K562 (cell line): ENCODE data around the gene CDH8. TPM values are rescaled to one million over a fixed set of nuclear protein-coding genes. Genes with fewer than 3 reads are reported as not detected.

Experiments used
- ATAC-seq: fragments of 200-7000 bp; cut with Tn5 transposase; 3 replicates; pipeline ENCODE4 v1.9.1; 2020; ENCODE audit warnings: moderate library complexity
- BruUV-seq: library from RNA; stranded (reverse); fragments of 400-500 nt; replicated peaks from 2 replicates; lab custom pipeline; 2021; lab: Mats Ljungman, UMichigan
- CTCF ChIA-PET: fragments of 300-600 bp; formaldehyde crosslinking; extraction: SDS; loops from one replicate; lab custom pipeline; 2021; ENCODE audit warnings: low intra/inter-chr PET ratio; lab: Yijun Ruan, JAX
- POLR2A ChIA-PET: fragments of 300-600, 350-650 bp; sonication (Branson Sonifier 250); formaldehyde crosslinking; extraction: SDS; loops from one replicate; lab custom pipeline; 2021; ENCODE audit warnings: antibody characterized with exemption, inconsistent platforms; lab: Yijun Ruan, JAX
- DNase-seq, 4 experiments: peaks; one replicate each; pipeline versions ENCODE4 v3.0.0 to v3.0.0-alpha.2; 2011 to 2018; ENCODE audit warnings: low spot score in 3 of 4, mixed read lengths in 3 of 4; ENCODE audit errors: extremely low read depth in 1 of 4
- FAIRE-seq: peaks from 2 replicates; lab custom pipeline; 2011; peaks lifted over from hg19 to GRCh38; lab: Jason Lieb, UNC
- H2AFZ ChIP-seq: 2 replicates; pipeline ENCODE4 v1.6.0; 2011; ENCODE audit warnings: low read depth, low read length, control low read depth, inconsistent platforms
- H3K27ac ChIP-seq: fragments of 200-600 bp; 3 replicates; pipeline ENCODE4 v1.8.0; 2011; ENCODE audit warnings: low read depth, mild to moderate bottlenecking, control low read depth, inconsistent platforms, low read length, moderate library complexity, mixed read lengths; ENCODE audit errors: extremely low read depth
- H3K27me3 ChIP-seq, 2 experiments: fragments of 300-600 bp in 1 of 2; 2 replicates in 1 of 2; 3 replicates in 1 of 2; pipeline versions ENCODE4 v1.6.0 to v1.8.0; 2011; ENCODE audit warnings: inconsistent platforms in 2 of 2, low read length in 2 of 2, mild to moderate bottlenecking in 1 of 2, mixed read lengths in 1 of 2, moderate library complexity in 1 of 2; ENCODE audit not compliant: control insufficient read depth in 2 of 2, insufficient read depth in 2 of 2
- H3K36me3 ChIP-seq: fragments of 300-600 bp; 3 replicates; pipeline ENCODE4 v1.8.0; 2011; ENCODE audit warnings: mild to moderate bottlenecking, low read length, inconsistent platforms; ENCODE audit not compliant: control insufficient read depth, insufficient read depth
- H3K4me1 ChIP-seq, 2 experiments: fragments of 200-600 bp in 1 of 2; replicated peaks in 1 of 2; 2 replicates in 1 of 2; 3 replicates in 1 of 2; pipeline versions ENCODE4 v1.5.1 to v1.8.0; 2011; ENCODE audit warnings: inconsistent platforms in 2 of 2, low read length in 2 of 2, mild to moderate bottlenecking in 1 of 2, mixed read lengths in 1 of 2, moderate library complexity in 1 of 2; ENCODE audit not compliant: control insufficient read depth in 2 of 2, insufficient read depth in 2 of 2
- H3K4me2 ChIP-seq: 2 replicates; pipeline ENCODE4 v1.6.1; 2011; ENCODE audit warnings: low read length, control low read depth, inconsistent platforms, mixed read lengths; ENCODE audit not compliant: insufficient read depth
- H3K4me3 ChIP-seq: fragments of 200-600 bp; sonication (generic), shearing (Covaris generic); 2 replicates; pipeline ENCODE4 v1.5.1; 2016; ENCODE audit warnings: control low read depth, inconsistent platforms
- H3K79me2 ChIP-seq: fragments of 200-600 bp; 3 replicates; pipeline ENCODE4 v1.8.0; 2011; ENCODE audit warnings: low read length, inconsistent platforms; ENCODE audit not compliant: control insufficient read depth, insufficient read depth
- H3K9ac ChIP-seq, 2 experiments: 2 replicates each; pipeline versions ENCODE4 v1.6.0 to v1.6.1; 2011; ENCODE audit warnings: low read depth in 2 of 2, low read length in 2 of 2, control low read depth in 1 of 2, inconsistent platforms in 1 of 2, mild to moderate bottlenecking in 1 of 2, mixed read lengths in 1 of 2; ENCODE audit not compliant: insufficient read depth in 1 of 2
- H3K9me1 ChIP-seq: one replicate; pipeline ENCODE4 v1.6.0; 2011; ENCODE audit warnings: inconsistent platforms, mild to moderate bottlenecking, low read length, moderate library complexity; ENCODE audit not compliant: control insufficient read depth, insufficient read depth
- H3K9me3 ChIP-seq: replicated peaks from 2 replicates; pipeline ENCODE4 v1.5.1; 2011; ENCODE audit warnings: low read depth, low read length, inconsistent platforms; ENCODE audit not compliant: control insufficient read depth, insufficient read depth
- H4K20me1 ChIP-seq: replicated peaks from 2 replicates; pipeline ENCODE4 v1.6.1; 2011; ENCODE audit warnings: low read length, inconsistent platforms, mixed read lengths; ENCODE audit not compliant: control insufficient read depth, insufficient read depth
- BRCA1 ChIP-seq, 2 experiments: fragments of 450-650 bp in 1 of 2; sonication (generic) in 1 of 2; formaldehyde crosslinking in 1 of 2; IDR thresholded peaks; 2 replicates each; pipeline versions ENCODE4 v1.5.0 to v1.6.1; 2017 to 2020; ENCODE audit warnings: mild to moderate bottlenecking in 1 of 2, missing genetic modification reagents in 1 of 2
- CBX3 ChIP-seq, 2 experiments: IDR thresholded peaks; 1 replicate in 1 of 2; 2 replicates in 1 of 2; pipeline ENCODE4 v1.6.1; 2012; ENCODE audit warnings: inconsistent platforms in 2 of 2, low read length in 2 of 2, borderline replicate concordance in 1 of 2, control low read depth in 1 of 2
- CEBPZ ChIP-seq: fragments of 150-350 bp; IDR thresholded peaks from 2 replicates; pipeline ENCODE4 v1.6.1; 2014; ENCODE audit warnings: low read depth, mild to moderate bottlenecking, low read length, borderline replicate concordance
- KHSRP ChIP-seq: fragments of 450-650 bp; IDR thresholded peaks from 2 replicates; pipeline ENCODE4 v1.6.1; 2017
- KLF10 ChIP-seq: fragments of 250-450 bp; sonication (Bioruptor Pico); IDR thresholded peaks from 2 replicates; pipeline ENCODE4 v1.6.1; 2021; ENCODE audit warnings: matching md5 sums
- NELFE ChIP-seq: IDR thresholded peaks from 2 replicates; pipeline ENCODE4 v1.6.1; 2011; ENCODE audit warnings: mild to moderate bottlenecking; ENCODE audit not compliant: insufficient read depth, insufficient read length
- POLR2B ChIP-seq: fragments of 450-650 bp; IDR thresholded peaks from 2 replicates; pipeline ENCODE4 v1.6.1; 2018; ENCODE audit warnings: low read depth; ENCODE audit not compliant: partially characterized antibody
- RUNX1 ChIP-seq: sonication (generic); IDR thresholded peaks from 2 replicates; pipeline ENCODE4 v1.6.1; 2016; ENCODE audit warnings: antibody characterized with exemption, low read depth
- ZSCAN29 ChIP-seq: fragments of 450-650 bp; IDR thresholded peaks from 2 replicates; pipeline ENCODE4 v1.6.1; 2017
- WGBS: fragments of 100-300 bp; shearing (Covaris generic); methylation state at CpG from one replicate; pipeline ENCODE4 v1.1.6; 2016; ENCODE audit warnings: low coverage, mixed read lengths; ENCODE audit not compliant: insufficient coverage; ENCODE audit errors: missing lambda C conversion rate; 5-methylcytosine and 5-hydroxymethylcytosine counted together
- in situ Hi-C: fragments of 300-500 bp; cut with MboI; formaldehyde crosslinking; loops from 4 replicates; pipeline ENCODE4 v1.15.0; 2018; ENCODE audit warnings: inconsistent platforms, mixed read lengths
- intact Hi-C: fragments of 100-400 bp; cut with micrococcal nuclease; formaldehyde crosslinking; loops from 2 replicates; pipeline ENCODE4 v1.14.2; 2022
- polyA plus RNA-seq, 8 experiments: library from polyadenylated mRNA; depleted of rRNA in 4 of 8; stranded (reverse) in 5 of 8; unstranded in 3 of 8; fragments of >200 nt; fragmentation: Nextera tagmentation in 2 of 8; fragmentation: Illumina TruSeq in 1 of 8; extraction: Ambion mirVana in 2 of 8; extraction: Trizol in 1 of 8; gene quantifications; 2 replicates each; pipeline versions ENCODE4 v1.2.1 to v1.2.3, GENCODE V29; 2011 to 2014; ENCODE audit warnings: inconsistent platforms in 1 of 8, missing spikeins in 1 of 8
- total RNA-seq, 7 experiments: library from RNA; depleted of rRNA in 6 of 7; stranded (reverse); fragments of >200 nt in 6 of 7; fragmentation: Illumina TruSeq in 2 of 7; extraction: Trizol in 2 of 7; gene quantifications; 2 replicates each; pipeline versions ENCODE4 v1.2.1 to v1.2.3, GENCODE V29; 2011 to 2021; ENCODE audit warnings: low replicate concordance in 1 of 7

CDH8 gene
- total and polyA plus RNA-seq, 9 of the 15 experiments (the other 6 are each of a cell fraction or from before 2014, with no cell fraction given) = 0.22 to 1.4 (median 0.42) TPM; not detected in 4

GRCh38 chr16:61937646-61938045 lies 98.6 kb downstream of the CDH8 start (continued):
- no peak for TF ChIP-seq CEBPZ

- TF ChIP-seq POLR2B = no peak
- TF ChIP-seq BRCA1 (IDR thresholded peaks at IDR 0.05) = no peak
- no peak for TF ChIP-seq BRCA1 (CRISPR knock-in tag; IDR thresholded peaks at IDR 0.05)
- TF ChIP-seq KHSRP = no peak
- TF ChIP-seq NELFE = no peak
- TF ChIP-seq ZSCAN29 = no peak
- TF ChIP-seq CBX3 (IDR thresholded peaks at IDR 0.05; ENCODE audit: borderline replicate concordance in 1 of 2, low read length in 2 of 2) = no peak
- no peak for TF ChIP-seq RUNX1
- TF ChIP-seq KLF10 (CRISPR knock-in tag) = no peak
- Histone ChIP-seq H3K4me3 (no peak overlapping the region), H3K4me1 (no peaks in the 10 kb centered on the region), H3K9ac (no peak overlapping the region), H3K4me2 (no peak overlapping the region), H3K27me3 (no peaks in the 10 kb centered on the region), H2AFZ (no peak overlapping the region), H4K20me1 (no peaks in the 10 kb centered on the region), H3K27ac (no peak overlapping the region), H3K79me2 (no peaks in the 10 kb centered on the region), H3K9me3 (no peaks in the 10 kb centered on the region), H3K9me1 (no peaks in the 10 kb centered on the region), H3K36me3 (no peaks in the 10 kb centered on the region)
- intact Hi-C loops (no loop called here), in situ Hi-C loops (no loop called here)
- ATAC-seq (no peak), FAIRE-seq (no peak), DNase-seq (no peak)
- 0% methylated on average over 2 of the region's 2 CpGs for WGBS
- no TSS peak for BruUV-seq
- ChIA-PET CTCF (no interaction called here), POLR2A (no interaction called here)
These were observed 99.7 kb downstream of the CDH8 start for GRCh38 chr16:61936522-61936921.
